Prostate gland (tissue), 2 donors: Measurements from ENCODE around the gene MALRD1.

ENCODE experiments used
- CTCF ChIP-seq, 4 experiments: fragments of 200-600 bp in 2 of 4; fragments of 450-650 bp in 2 of 4; sonication (generic) in 2 of 4; IDR thresholded peaks; 1 replicate in 3 of 4; 2 replicates in 1 of 4; pipeline ENCODE4 v1.5.1; 2016 to 2019; ENCODE audit warnings: antibody characterized with exemption in 4 of 4, mild to moderate bottlenecking in 2 of 4, moderate library complexity in 2 of 4
- POLR2A ChIP-seq: fragments of 450-650 bp; IDR thresholded peaks from one replicate; pipeline ENCODE4 v1.6.1; 2016; ENCODE audit warnings: antibody characterized with exemption, mild to moderate bottlenecking
- POLR2AphosphoS5 ChIP-seq: sonication (generic); formaldehyde crosslinking; IDR thresholded peaks from one replicate; pipeline ENCODE4 v1.6.1; 2017; ENCODE audit warnings: antibody characterized with exemption

DNA sequence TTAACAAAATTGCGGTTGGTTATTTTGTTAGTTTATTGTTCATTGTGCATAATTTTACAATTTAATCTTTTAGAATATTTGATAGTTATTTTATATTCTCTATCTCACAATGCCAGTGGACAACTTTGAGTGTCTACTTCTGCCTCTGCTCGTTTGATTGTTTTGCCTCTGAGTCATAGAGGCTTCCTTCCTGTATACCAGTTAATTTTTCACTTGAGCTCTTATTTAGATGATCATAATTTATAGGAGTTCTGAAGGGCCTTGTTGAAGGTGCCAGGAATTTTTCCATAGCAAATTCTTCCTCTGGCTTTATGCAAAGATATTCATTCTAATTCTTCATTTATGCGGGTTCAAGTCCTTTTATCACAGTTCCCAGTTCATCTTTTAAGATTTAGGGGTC lies 5.2 kb upstream of the MALRD1 start:
- no peak for TF ChIP-seq POLR2AphosphoS5
- no peak for TF ChIP-seq CTCF (IDR thresholded peaks at IDR 0.05)
- TF ChIP-seq POLR2A: no peak
